Astrocyte of the spinal cord (primary cell): ENCODE data around the gene CEP164.

Experiments
- DNase-seq: peaks from one replicate; pipeline ENCODE4 v3.0.0; 2011; ENCODE audit warnings: low read depth, low spot score
- H3K4me3 ChIP-seq: 2 replicates; pipeline ENCODE4 v1.5.1; 2011; ENCODE audit warnings: low read depth, mild to moderate bottlenecking, low read length, moderate library complexity
- in situ Hi-C: cut with HindIII; loops from 2 replicates; pipeline ENCODE4 v1.10.0; 2017; ENCODE audit warnings: low sequenced_read_pairs
- TF ChIP-seq, protein P1 (sequence below): IDR thresholded peaks from 2 replicates; pipeline ENCODE4 v1.5.1; 2012; ENCODE audit warnings: low read depth, mild to moderate bottlenecking, low read length, inconsistent platforms

Gene CEP164

DNA sequence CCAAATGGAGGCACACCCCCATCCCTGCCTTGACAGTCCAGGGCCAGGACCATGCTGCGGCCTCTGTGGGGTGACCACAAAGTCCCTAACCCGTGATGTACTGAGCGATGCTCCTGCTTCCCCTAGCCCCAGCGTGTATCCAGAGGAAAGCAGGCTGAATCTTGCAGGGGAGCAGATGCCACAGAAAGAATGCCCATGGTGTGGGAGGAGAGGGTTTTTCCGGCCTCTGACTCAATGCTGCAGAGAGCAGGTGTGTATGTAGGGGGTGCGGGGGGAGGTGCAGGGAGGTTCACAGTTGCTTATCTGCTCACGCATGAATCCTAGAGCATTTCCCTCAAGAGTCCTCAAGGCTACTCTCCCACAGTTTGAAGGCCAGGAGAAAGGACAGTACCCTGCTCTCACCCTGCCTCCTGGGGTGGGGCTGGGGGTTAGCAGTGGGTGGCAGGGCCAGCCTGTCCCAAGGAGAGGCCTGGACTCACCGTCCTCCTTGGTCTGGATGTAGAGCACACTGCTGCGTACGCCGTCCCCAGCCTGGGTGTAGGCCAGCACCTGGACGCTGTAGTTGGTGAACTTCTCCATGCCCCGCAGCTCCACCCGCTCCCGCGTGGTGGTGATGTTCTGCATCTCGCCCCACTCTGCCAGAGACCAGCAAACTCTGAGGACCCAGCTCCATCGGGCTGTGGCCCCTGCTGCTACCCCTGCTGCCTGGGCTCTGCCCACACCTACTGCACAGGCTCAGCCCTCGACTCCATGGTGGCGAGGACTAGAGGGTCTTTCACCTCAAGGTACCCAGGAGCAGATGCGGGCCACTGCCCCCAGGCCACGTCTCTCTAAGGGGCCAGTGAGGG lies 130.8 kb downstream of the CEP164 start:
- no peak for DNase-seq
- H3K4me3 ChIP-seq = no peak overlapping the region
- in situ Hi-C loops = no loop called here
- TF ChIP-seq, protein P1, sequence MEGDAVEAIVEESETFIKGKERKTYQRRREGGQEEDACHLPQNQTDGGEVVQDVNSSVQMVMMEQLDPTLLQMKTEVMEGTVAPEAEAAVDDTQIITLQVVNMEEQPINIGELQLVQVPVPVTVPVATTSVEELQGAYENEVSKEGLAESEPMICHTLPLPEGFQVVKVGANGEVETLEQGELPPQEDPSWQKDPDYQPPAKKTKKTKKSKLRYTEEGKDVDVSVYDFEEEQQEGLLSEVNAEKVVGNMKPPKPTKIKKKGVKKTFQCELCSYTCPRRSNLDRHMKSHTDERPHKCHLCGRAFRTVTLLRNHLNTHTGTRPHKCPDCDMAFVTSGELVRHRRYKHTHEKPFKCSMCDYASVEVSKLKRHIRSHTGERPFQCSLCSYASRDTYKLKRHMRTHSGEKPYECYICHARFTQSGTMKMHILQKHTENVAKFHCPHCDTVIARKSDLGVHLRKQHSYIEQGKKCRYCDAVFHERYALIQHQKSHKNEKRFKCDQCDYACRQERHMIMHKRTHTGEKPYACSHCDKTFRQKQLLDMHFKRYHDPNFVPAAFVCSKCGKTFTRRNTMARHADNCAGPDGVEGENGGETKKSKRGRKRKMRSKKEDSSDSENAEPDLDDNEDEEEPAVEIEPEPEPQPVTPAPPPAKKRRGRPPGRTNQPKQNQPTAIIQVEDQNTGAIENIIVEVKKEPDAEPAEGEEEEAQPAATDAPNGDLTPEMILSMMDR = no peak

DNA sequence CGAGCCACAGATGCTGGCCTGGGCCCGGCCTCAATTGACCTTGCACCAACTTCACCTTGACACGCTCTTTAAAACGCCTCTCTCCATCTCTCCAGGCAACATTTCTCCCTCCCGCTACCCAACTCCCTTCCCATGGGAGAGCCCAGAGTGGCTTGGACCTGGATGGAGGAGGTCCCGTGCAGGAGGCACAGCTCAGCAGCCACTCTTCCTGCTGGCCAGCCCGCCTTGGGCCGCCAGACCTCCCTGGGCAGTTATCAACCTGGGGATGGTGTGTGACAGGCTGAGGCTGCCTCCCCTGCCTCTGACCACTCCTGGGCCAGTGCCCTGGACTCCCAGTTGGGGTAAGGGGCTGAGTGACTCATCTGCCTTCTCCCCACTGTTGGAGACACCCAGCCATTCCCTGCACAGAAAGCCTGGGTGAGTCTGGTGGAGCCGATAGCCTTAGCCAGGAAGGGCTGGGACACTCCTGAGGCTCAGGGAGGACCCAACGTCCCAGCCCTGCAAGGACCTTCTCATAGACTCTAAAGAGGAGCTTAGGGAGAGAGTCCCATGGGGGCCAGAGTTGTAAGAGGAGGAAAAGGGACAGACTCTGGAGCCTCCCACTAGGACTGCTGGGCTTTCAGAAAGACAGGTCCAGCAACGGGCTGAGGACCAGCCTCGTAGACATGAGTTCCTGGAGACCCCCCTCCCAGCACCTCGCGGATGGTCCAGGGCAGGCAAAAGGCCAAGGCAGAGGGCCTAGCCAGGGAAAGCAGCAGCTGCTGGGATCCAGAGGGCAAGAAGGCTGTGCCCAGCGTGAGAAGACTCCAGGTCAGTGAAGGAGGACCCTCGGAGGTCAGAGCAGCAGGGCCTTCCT lies 131.7 kb downstream of the CEP164 start:
- in situ Hi-C loops = no loop called here
- TF ChIP-seq, protein P1 = no peak
- DNase-seq = no peak
- H3K4me3 ChIP-seq = no peak overlapping the region

DNA sequence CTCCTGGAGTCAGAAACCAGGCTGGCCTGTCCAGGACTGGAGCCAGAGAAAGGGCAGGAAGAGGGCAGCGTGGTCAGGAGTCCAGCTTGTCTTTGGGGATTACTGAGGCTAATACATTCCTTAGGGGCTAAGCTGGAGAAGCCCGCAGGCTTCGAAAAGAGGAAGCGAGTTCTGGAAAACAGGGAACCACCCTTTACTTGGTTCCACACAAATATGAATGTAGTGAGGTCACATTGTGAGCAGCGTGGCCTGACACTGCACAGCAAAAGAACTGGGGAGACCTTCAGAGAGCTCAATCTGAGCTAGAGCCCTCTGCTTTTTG lies 132.3 kb downstream of the CEP164 start:
- TF ChIP-seq, protein P1 = no peak
- H3K4me3 ChIP-seq = no peak overlapping the region
- no peak for DNase-seq
- in situ Hi-C loops = no loop called here

DNA sequence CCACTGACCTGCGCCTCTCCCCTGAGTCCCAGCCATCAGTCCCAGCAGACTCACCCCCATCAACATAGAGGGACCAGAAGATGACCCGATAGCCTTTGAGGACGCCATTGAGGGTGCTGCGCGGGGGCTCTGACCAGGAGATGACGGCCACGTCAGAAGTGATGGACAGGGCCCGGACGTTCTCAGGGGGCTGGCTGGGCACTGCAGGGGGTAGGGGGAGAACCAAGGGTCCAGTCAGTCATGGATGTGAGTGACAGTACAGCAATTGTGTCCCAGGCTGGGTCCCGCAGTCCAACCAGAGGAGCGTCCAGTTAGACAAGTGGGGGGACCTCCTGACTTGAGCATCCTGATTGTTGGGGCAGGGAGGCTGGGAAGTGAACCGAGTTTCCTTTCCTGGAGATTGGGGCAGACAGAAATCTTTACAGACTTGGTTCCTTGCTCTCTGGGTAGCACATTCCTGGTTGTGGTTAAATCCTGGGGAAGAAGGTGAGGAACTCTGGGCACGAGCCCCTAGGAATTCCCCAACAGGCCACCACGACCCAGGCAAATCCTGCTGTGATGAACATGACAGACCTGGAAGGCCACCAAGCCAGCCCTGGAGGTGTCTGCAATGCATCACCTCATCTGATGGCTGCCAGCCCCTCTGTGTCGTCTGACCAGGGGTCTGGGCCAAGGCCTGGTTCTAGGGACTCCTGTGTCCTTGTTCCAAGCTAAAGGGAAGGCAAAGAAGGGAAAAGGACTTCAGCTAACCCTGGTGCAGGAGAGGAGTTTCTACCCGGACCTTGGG lies 133.9 kb downstream of the CEP164 start:
- in situ Hi-C loops = no loop called here
- TF ChIP-seq, protein P1 = no peak
- H3K4me3 ChIP-seq = no peak overlapping the region
- no peak for DNase-seq

DNA sequence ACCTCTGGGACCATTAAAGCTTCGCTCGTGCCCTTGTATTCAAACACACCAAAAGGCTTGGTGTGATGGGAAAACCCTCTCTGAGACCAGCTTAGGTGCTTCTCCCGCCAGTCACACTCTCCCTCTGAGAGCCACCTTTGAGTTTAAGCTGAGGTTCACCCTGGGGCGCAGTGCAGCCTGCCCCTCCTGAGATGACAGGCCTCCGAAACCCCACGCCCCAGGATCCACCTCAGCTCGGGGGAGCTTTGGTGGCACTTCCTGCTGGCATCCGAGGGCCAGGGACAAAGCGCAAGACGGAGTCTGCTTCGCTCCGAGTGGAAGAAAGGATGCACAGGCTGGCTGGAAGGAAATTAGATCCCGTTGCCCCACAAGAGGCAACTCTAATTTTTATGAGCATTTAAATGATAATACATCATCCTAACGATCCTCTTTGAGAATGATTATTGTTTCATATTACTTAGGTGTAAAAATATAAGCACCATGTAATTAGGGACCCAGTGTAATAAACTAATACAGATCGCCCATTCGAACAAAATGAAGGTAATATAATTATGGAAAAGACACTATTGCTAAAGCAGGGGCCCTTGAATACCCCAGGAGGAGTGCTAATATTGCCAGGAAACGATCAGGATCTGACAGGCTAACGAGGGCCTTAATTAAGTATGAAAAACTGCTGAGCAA lies 134.7 kb downstream of the CEP164 start:
- in situ Hi-C loops = no loop called here
- no peak for DNase-seq
- TF ChIP-seq, protein P1 = no peak
- no peak overlapping the region for H3K4me3 ChIP-seq

DNA sequence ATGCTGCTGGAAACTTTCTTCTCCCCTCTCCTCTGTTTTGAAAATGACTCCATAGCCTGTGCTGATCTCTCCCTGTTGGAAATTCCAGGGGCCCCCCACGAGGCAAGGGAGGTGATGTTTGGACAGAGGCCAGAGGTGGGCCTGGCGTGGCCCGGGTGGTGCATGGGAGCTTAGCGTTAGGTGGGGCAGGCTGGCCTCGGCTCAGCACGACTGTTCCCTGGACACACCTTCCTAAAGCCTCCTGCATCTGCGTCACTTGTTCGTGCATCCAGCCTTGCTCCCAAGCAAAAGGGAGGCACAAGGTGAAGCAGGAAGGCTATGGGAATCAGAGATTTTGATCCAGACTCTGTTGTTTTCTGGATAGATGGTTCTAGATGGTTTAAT lies 135.2 kb downstream of the CEP164 start:
- TF ChIP-seq, protein P1 = no peak
- DNase-seq = no peak
- in situ Hi-C loops = no loop called here
- H3K4me3 ChIP-seq = no peak overlapping the region
